Subcutaneous adipose tissue (tissue), 4 donors: Measurements from ENCODE around the gene PRX. TPM values are rescaled to one million over a fixed set of nuclear protein-coding genes. Genes with fewer than 3 reads are reported as not detected.

Experiments
- total RNA-seq, 4 donors: library from RNA; depleted of rRNA; stranded (reverse); fragments of >200 nt; gene quantifications; one replicate each; pipeline ENCODE4 v1.1.0, GENCODE V29; 2016
- TF ChIP-seq, protein P1 (sequence below): fragments of 450-650 bp; IDR thresholded peaks from one replicate; pipeline ENCODE4 v1.5.1; 2016; ENCODE audit warnings: low read depth, mild to moderate bottlenecking, control low read depth, antibody characterized with exemption, moderate library complexity

PRX gene
- total RNA-seq, 4 donors from 2014 or later = 2.0 to 8.1 (median 3.4) TPM

DNA sequence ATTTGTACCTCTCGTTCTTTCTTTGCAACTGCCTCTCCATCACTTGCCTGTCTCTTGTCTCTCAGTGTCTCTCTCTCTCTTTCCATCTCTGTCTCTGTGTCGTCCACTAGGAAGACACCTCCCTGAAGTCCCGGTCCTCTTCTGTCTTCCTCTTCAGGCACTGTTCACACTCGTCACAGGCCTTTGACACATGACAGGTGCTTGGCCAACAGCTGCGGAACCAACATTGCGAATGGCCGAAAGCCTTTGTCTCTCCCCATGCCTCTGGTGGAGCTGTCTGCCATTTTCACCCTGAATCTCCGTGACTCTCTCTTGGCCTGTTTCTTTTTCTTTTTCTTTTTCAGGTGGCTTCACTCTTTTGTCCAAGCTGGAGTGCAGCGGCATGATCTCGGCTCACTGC is 26.0 kb downstream of the PRX start:
- TF ChIP-seq, protein P1, sequence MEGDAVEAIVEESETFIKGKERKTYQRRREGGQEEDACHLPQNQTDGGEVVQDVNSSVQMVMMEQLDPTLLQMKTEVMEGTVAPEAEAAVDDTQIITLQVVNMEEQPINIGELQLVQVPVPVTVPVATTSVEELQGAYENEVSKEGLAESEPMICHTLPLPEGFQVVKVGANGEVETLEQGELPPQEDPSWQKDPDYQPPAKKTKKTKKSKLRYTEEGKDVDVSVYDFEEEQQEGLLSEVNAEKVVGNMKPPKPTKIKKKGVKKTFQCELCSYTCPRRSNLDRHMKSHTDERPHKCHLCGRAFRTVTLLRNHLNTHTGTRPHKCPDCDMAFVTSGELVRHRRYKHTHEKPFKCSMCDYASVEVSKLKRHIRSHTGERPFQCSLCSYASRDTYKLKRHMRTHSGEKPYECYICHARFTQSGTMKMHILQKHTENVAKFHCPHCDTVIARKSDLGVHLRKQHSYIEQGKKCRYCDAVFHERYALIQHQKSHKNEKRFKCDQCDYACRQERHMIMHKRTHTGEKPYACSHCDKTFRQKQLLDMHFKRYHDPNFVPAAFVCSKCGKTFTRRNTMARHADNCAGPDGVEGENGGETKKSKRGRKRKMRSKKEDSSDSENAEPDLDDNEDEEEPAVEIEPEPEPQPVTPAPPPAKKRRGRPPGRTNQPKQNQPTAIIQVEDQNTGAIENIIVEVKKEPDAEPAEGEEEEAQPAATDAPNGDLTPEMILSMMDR = no peak

DNA sequence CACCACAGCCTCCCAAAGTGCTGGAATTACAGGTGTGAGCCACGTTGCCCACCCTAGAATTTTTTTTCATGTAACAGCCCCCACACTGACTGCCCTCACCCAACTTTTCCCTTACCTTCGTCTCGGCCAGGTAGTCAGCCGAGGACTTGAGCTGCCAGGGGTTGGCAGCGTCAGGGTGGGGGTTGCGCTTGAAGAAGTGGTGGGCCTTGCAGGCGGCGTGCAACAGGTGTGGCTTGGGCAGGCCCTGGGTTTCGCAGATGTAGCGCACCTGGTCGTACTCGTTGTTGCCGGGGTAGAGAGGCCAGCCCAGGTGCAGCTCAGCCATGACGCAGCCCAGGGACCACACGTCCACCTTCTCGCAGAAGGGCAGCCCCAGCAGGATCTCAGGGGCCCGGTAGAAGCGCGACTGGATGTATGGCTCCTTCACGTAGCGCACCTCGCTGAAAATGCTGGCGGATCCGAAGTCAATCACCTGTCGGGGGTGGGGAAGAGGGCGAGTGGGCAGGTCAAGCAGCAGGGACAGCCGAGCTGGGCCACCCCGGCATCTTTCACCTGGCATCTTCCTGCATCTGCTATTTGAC is 29.4 kb downstream of the PRX start:
- TF ChIP-seq, protein P1 = no peak

DNA sequence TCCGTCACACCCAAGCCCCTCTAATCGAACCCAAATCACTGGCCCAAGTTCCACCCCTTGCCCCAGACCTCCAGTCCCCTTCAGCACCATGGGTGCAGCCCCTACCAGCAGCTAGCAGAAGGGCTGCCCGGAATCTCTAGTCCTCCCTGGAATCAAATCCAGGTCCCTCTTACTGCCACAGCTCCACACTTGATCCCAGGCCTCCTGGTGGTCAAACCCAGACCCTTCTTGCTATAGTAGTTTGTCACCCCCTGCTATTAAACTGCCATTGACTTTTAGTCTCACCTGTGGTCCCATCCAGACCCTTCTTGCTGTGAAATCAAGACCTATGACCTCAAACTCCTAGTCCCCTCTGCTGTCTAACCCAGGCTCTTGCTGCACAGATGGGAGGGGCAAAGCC is 31.9 kb downstream of the PRX start:
- TF ChIP-seq, protein P1 = no peak

DNA sequence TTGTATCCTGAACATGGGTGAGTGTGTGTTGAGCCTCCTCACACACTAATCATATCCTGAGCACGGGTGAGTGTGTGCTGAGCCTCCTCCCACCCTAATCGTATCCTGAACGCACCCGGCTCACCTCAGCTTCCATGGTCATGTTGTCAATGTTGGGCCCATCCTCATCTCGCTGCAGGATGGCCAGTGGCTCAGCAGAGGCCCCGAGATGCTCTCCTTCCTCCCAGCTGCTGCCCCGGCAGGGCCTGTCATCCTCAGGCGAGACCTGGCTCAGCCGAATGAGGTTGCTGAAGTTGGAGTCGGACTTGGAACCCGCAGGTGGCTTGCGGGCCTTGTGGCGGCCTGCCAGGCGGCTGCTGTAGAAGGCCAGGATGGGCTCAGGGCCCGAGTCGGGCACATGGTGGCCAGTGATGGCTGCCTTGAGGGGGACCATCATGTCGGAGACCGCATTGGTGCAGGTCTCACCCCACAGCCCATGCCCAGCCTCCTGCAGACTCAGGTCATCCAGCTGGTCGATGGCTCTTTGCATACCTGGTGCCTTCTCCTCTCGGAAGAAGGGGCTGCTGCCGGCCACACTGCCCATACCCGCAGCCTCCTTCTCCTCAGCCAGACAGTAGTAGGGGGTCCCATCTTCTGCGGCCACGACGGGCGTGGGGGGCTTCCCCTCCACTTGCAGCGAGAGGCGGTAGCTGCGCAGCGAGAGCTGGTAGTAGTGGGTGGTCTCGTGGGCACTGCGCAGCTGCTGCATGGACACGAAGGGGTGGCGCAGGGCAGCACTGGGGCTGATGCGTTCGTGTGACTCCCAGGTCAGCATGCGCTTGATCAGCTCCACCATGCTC is 32.8 kb downstream of the PRX start:
- TF ChIP-seq, protein P1 = no peak

DNA sequence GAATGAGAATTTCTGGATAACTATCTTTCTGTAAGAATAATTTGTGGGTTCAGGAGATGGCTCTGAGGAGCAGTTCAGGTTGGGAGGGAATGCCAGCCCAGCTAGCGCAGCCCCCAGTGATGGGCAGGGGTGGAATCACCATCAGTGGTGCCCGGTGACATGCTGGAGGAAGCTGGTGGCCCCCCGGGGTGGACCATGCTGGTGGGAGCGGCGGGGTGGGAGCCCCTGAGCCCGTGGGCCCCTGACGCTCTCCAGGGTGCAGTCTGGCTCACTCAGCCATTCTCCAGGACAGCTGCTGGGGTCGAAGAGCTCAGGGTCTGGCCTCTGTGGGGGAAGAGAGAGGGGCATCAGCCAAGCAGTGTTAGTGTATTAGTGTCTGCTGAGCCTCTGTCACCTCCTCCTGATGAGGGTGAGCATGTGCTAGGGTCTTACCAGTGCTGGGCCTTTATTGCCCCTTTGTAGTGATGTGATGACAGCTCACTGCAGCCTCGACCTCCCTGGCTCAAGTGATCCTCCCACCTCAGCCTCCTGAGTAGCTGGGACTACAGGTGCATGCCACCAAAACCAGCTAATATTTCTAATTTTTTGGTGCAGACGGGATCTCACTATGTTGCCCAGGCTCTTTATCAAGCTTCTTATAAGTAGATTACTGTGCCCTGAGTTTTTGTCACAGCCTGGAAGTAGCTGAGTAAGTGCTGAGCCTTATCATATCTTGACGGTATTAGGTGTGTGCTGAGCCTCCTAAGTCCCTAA is 33.6 kb downstream of the PRX start:
- TF ChIP-seq, protein P1 = no peak

DNA sequence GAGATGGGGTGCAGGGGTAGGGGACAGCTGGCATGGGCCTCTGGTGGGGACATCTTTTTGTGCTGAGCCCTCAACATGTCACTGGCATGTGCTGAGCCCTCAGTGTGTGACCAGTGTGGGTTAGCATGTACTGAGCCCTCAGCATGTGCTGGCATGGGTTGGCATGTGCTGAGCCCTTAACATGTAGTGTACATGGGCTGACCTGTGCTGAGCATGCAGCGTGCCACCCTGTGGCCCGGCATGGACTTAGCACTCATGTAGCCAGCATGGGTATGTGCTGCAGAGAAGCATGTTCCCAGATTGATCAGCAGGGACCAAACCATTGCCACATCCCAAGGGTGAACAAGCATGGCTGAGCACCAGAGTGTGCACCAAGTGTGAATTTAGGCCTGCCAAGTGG is 34.7 kb downstream of the PRX start:
- TF ChIP-seq, protein P1 = no peak

DNA sequence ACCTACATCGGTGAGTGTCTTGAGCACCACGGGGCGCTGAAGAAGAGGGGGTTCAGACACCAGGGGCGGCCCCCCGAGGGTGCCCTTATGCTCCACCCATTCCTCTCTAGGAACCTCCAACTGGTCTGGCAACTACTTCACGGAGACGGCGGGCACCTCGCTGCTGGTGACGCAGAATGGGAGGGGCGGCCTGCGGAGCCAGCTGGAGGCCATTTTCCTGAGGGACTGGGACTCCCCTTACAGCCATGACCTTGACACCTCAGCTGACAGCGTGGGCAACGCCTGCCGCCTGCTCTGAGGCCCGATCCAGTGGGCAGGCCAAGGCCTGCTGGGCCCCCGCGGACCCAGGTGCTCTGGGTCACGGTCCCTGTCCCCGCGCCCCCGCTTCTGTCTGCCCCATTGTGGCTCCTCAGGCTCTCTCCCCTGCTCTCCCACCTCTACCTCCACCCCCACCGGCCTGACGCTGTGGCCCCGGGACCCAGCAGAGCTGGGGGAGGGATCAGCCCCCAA is 35.2 kb downstream of the PRX start:
- TF ChIP-seq, protein P1 = no peak
